Epithelial cell of proximal tubule (primary cell): ENCODE results near the gene SFXN2. TPM values are rescaled to one million over a fixed set of nuclear protein-coding genes. Genes with fewer than 3 reads are reported as not detected.

Experiments
- DNase-seq: peaks from one replicate; pipeline ENCODE4 v3.0.0-alpha.2; 2011; ENCODE audit warnings: low read depth
- H3K4me3 ChIP-seq: 2 replicates; pipeline ENCODE4 v1.5.1; 2011; ENCODE audit warnings: low read depth, mild to moderate bottlenecking, low read length
- total RNA-seq: library from RNA; depleted of rRNA; stranded (reverse); fragments of >200 nt; gene quantifications from 2 replicates; pipeline ENCODE4 v1.2.3, GENCODE V29; 2015
- TF ChIP-seq, protein P1 (sequence below): conservative IDR thresholded peaks from 2 replicates; pipeline ENCODE4 v1.5.1; 2012; ENCODE audit warnings: low read depth, mild to moderate bottlenecking, low read length

The SFXN2 gene
- total RNA-seq, 1 donor from 2014 or later: 5.3 TPM

DNA sequence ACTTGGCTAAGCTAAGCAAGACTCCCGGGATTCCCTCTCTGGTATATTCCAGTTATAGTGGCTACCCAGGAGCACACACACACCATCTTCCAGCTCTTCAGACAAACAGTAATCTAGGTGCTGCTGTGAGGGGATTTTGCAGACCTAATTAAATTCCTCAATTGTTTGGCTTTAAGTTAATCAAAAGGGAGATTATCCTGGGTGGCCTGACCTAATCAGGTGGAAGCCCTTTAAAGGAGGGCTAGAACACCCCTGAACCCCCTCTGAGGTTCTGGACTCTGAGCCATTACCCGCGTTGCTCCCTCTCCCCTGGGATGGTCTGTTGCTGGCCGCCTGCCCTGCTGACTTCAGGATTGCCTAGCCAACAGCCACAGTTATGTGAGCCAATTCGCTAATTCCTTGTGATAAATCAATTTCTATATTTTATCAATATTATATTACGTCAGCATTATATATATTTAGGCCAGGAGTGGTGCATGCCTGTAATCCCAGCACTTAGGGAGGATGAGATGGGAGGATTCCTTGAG is 6.4 kb downstream of the SFXN2 start:
- TF ChIP-seq, protein P1, sequence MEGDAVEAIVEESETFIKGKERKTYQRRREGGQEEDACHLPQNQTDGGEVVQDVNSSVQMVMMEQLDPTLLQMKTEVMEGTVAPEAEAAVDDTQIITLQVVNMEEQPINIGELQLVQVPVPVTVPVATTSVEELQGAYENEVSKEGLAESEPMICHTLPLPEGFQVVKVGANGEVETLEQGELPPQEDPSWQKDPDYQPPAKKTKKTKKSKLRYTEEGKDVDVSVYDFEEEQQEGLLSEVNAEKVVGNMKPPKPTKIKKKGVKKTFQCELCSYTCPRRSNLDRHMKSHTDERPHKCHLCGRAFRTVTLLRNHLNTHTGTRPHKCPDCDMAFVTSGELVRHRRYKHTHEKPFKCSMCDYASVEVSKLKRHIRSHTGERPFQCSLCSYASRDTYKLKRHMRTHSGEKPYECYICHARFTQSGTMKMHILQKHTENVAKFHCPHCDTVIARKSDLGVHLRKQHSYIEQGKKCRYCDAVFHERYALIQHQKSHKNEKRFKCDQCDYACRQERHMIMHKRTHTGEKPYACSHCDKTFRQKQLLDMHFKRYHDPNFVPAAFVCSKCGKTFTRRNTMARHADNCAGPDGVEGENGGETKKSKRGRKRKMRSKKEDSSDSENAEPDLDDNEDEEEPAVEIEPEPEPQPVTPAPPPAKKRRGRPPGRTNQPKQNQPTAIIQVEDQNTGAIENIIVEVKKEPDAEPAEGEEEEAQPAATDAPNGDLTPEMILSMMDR: no peak
- DNase-seq: no peak

DNA sequence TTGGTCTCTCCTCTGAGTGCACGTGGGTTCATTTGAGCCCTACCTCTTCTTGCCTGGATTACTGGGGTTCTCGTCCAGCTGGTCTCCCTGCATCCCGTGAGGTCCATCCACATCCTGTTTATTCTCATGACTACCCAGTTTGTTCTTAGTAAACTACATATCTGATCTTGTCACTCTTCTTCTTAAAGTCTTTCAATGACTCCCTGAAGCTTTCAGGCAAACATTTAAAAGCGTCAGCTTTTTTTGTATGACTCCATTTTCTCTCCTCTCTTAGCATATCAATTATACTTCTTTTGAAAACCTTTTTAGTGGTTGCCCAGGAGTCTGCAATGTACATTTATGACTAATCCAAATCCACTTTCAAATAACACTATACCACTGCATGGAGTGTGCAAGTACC is 7.5 kb downstream of the SFXN2 start:
- TF ChIP-seq, protein P1: no peak
- no peak for DNase-seq
- no peak overlapping the region for H3K4me3 ChIP-seq

More for the DNA sequence above, 6.4 kb downstream of the SFXN2 start:
- H3K4me3 ChIP-seq: no peak overlapping the region

DNA sequence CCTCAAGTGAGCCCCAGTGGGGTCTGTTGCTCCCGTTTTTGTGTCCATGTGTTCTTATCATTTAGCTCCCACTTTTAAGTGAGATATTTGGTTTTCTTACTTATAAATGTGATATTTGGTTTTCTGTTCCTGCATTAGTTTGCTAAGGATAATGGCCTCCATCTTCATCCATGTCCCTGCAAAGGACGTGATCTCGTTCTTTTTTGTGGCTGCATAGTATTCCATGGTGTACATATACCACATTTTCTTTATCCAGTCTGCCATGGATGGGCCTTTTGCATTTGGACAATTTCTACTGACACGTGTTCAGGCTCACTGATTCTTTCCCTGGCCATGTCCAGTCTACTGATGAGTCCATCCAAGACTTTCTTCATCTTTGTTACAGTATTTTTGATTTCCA is 9.6 kb downstream of the SFXN2 start:
- H3K4me3 ChIP-seq: no peak overlapping the region
- TF ChIP-seq, protein P1: no peak
- DNase-seq: no peak

DNA sequence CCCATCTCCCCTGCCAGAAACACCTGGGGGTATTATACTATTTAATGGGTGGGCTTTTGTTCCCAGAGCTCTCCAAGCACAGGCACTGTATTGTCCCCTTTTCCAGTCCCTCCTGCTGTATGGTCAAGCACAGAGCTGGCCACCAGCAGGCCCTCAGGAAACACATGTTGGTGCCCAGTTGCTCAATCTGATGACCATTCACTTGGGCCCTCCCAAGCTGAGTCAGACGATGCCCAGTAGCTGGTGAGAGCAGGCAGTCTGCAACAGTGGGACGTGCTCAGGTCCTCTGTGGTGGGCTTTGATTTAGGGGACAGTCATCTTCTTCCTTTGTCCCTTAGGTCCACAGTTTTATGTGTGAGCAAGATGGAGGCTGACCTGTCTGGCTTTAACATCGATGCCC is 11.8 kb downstream of the SFXN2 start:
- H3K4me3 ChIP-seq: no peak overlapping the region
- TF ChIP-seq, protein P1: no peak
- no peak for DNase-seq

DNA sequence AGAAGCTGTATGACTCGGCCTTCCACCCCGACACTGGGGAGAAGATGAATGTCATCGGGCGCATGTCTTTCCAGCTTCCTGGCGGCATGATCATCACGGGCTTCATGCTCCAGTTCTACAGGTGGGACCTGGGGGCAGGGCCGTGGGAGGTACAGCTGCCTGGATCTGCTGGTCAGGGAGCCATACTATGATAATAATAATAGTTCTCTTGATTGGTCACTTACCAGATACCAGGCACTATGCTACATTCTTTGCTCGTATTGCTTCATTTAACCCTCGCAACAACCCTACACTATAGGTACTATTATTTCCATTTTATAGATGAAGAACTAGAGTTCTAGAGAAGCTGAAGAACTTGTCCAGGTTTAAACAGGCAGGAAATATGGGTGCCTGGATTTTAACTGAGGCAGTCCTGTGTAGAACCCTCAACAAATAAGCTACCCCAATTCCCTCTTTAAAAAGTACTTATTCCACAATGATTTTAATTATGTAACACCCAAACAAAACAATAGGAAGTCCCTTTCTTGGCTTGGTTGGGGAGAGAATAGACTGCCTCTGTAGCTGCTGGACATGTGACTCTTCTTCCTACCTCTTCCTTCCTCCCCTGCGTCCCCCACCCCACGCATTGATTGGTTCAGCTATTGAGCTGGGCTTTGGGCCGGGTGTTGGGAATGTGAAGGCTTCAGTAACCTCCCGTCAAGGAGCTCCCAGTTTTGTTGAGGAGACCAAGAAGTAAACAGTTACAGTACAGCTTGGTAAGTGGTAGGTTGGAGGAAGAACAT is 12.8 kb downstream of the SFXN2 start:
- no peak for DNase-seq
- H3K4me3 ChIP-seq: no peak overlapping the region
- TF ChIP-seq, protein P1: no peak

DNA sequence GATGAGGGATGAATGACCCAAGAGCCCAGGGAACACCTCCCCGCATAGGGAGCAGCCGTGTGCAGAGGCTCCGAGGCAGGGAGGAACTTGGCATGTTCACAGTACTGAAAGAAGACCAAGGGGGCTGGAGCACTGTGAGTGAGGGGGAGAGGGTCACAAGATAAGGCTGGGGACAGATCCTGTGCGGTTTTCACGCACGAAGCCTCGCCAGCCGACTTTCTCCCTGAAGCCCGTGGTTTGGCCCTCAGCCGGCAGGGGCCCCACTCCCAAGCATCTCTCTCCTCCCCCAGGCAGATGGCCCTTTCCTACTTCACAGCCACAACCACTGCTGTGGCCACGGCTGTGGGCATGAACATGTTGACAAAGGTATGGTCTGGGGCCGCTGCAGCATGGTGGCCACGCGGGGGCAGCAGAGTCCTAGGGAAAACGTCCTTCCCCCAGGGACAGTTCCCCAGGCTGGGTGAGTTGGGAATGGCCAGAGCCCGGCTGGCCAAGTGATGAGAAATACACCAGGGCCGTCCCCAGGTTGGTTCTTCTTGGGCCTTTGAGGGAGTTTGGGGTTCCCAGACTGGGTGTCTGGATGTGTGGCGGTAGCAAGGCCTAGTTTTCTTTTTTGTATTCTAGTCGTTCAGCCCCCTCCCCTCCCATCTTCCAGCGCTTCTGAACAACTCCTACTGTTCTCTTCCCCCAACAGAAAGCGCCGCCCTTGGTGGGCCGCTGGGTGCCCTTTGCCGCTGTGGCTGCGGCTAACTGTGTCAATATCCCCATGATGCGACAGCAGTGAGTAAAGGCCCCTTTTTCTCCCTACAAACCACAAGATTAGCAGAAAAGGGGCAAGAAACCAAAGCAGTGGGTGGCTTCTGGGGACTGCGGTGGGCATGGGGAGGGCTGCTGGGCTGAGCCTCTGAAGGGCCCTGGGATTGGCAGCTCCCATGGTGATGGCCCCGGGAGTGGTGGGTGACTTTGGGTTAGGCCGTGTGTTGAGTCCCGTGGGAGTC is 14.9 kb downstream of the SFXN2 start:
- TF ChIP-seq, protein P1: peak; percentile 96

More for the DNA sequence above, 14.9 kb downstream of the SFXN2 start:
- DNase-seq: no peak
- no peak overlapping the region for H3K4me3 ChIP-seq
